Effector memory CD8-positive, alpha-beta T cell (primary cell): Measurements from ENCODE around the gene DUSP12.
"Not testable (repeated sequence)": the region's sequence is repeated elsewhere in the genome, so short reads cannot be mapped to it uniquely, and the experiment has no call there.

Experiments
- ATAC-seq: fragments of 150-1000 bp; cut with Tn5 transposase; replicated peaks from 2 replicates; pipeline ENCODE4 v1.10.0; 2021; ENCODE audit warnings: mild to moderate bottlenecking, moderate library complexity
- DNase-seq, 3 experiments: peaks; one replicate each; pipeline ENCODE4 v3.0.0; 2021
- H3K27ac Mint-ChIP-seq, 2 donors: one replicate each; pipeline ENCODE4 v1.8.0; 2022; ENCODE audit warnings: mild to moderate bottlenecking in 2 of 2, mixed read lengths in 2 of 2, moderate library complexity in 2 of 2
- H3K27me3 Mint-ChIP-seq, 2 donors: one replicate each; pipeline ENCODE4 v1.8.0; 2022; ENCODE audit warnings: mixed read lengths in 2 of 2
- H3K36me3 Mint-ChIP-seq: one replicate; pipeline ENCODE4 v1.8.0; 2022; ENCODE audit warnings: mild to moderate bottlenecking, moderate library complexity, mixed read lengths; ENCODE audit not compliant: insufficient read depth
- H3K4me1 Mint-ChIP-seq, 2 donors: one replicate each; pipeline ENCODE4 v1.8.0; 2022; ENCODE audit warnings: low read depth in 2 of 2, mixed read lengths in 2 of 2
- H3K4me3 Mint-ChIP-seq, 2 donors: one replicate each; pipeline ENCODE4 v1.8.0; 2022; ENCODE audit warnings: mild to moderate bottlenecking in 2 of 2, mixed read lengths in 2 of 2, moderate library complexity in 2 of 2
- H3K9me3 Mint-ChIP-seq, 2 donors: one replicate each; pipeline ENCODE4 v1.8.0; 2022; ENCODE audit warnings: mixed read lengths in 2 of 2

DUSP12 gene

DNA sequence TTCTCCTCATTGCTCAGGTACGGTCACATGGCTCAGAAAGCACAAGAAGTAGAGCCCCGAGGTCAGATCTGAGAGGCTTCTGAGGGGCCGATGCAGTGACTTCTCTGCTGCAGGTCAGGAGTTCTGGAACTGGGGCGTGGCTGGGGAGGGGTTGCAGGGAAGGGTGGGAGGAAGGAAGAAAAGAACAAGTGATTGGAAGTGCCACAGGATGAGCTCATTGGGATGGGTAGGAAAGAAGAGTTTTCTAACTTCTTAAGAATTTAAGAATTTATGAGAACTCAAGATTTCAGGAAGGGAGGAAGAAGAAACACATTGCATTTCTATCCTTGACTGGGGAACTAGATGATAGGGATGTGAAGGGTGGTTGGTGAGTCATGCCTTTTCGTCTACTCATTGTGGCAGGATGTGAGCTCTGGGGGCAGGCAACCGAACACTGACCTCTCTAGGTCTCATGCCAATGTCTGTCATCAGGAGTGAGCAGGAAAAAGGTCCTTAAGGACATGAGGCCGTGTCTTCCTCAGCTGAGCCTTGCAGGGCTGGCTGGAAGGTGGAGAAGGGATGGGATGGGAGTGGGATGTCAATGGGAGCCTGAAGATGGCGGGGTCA is 27.7 kb upstream of the DUSP12 start:
- Mint-ChIP-seq H3K27me3 (no peaks in the 10 kb centered on the region), H3K4me1 (peaks cover 21 to 23% of the 10 kb centered on the region in 2 donors), H3K4me3 (no peak overlapping the region), H3K9me3 (no peaks in the 10 kb centered on the region), H3K36me3 (peaks cover 4% of the 10 kb centered on the region), H3K27ac (no peak overlapping the region)
- no peak for DNase-seq
- ATAC-seq: no peak

DNA sequence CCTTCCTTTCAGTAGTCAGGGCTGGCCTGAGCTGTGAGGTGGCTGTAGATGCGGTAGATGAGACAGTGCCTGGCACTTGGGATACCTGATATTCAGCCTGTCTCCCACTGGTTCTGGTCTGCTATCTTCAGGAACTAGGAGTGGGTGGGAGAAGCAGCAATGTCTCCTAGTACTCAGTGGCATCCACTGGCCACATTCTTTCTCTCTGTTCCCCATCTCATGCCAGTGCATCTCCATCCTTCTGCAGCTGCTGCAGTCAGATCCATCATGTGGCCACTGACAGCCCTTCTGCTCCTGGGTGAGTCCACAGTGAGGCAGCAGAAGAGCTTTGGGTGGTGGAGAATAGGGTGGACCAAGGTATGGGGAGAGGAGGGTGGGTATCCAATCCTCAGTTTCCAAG is 27.2 kb upstream of the DUSP12 start:
- H3K4me1 Mint-ChIP-seq: peaks cover 22 to 24% of the 10 kb centered on the region in 2 donors
- H3K27me3 Mint-ChIP-seq: no peaks in the 10 kb centered on the region
- H3K9me3 Mint-ChIP-seq: no peaks in the 10 kb centered on the region
- ATAC-seq (no peak), DNase-seq (no peak)
- H3K36me3 Mint-ChIP-seq: peaks cover 5% of the 10 kb centered on the region
- H3K27ac Mint-ChIP-seq: no peak overlapping the region
- H3K4me3 Mint-ChIP-seq: no peak overlapping the region

DNA sequence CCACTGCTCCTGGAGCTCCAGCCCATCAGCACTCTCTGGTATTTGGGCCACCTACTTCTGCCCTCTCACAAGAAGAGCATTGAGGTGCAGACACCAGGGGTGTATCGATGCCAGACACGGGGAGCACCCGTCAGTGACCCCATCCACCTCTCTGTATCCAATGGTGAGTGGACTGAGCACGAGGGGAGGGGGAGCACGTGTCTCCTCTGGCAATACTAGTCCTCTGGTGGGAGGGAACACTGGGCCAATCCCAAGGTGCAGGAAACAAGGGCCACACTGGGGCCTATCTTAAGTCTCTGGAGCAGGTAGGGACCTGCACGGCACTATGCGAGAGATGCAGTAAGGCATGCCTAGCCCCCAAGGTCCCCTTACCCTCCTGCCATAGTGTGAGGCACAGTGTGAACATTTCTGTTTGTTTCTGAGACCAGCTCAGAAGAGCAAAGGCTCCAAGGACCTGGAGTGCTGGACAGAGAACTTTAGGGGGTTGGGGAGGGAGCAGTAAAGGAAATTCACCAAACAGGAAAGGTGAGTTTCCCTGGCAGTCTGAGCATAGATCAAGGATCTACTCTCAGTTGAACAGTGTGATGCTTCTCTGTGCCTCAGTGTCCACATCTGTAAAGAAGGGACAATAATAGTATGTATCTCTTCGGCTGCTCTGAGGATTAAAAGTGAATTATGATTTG is 26.0 kb upstream of the DUSP12 start:
- Mint-ChIP-seq H3K4me3 (no peak overlapping the region), H3K27ac (no peak overlapping the region), H3K27me3 (no peaks in the 10 kb centered on the region), H3K9me3 (no peaks in the 10 kb centered on the region), H3K36me3 (peaks cover 10% of the 10 kb centered on the region), H3K4me1 (peaks cover 28 to 31% of the 10 kb centered on the region in 2 donors)
- ATAC-seq: no peak
- no peak for DNase-seq

DNA sequence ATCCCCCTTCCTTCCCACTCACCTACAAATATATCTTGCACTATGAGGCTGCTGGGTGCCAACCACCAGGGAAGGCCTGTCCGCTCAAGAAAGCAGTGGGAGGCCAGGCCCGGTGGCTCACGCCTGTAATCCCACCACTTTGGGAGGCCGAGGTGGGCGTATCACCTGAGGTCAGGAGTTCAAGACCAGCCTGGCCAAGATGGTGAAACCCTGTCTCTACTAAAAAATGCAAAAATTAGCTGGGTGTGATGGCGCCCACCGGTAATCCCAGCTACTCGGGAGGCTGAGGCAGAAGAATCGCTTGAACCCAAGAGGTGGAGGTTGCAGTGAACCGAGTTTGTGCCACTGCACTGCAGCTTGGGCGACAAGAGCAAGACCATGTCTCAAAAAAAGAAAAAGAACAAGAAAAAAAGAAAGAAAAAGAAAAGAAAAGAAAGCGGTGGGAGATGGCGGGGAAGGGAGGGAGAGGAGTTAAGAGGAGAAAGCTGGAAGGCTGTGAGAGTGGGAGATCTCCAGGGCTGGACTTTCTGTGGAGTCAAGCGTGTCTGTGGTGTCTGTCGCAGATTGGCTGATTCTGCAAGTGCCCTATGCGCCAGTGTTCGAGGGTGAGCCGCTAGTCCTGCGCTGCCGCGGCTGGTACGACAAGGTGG is 24.2 kb upstream of the DUSP12 start:
- H3K9me3 Mint-ChIP-seq, DNase-seq, ATAC-seq, H3K27me3 Mint-ChIP-seq: not testable (repeated sequence)
- Mint-ChIP-seq H3K4me1 (peaks cover 36 to 44% of the 10 kb centered on the region in 2 donors), H3K36me3 (peaks cover 10% of the 10 kb centered on the region), H3K4me3 (peak overlapping the region; percentile 98 to 99), H3K27ac (peak overlapping the region; percentile 90)

DNA sequence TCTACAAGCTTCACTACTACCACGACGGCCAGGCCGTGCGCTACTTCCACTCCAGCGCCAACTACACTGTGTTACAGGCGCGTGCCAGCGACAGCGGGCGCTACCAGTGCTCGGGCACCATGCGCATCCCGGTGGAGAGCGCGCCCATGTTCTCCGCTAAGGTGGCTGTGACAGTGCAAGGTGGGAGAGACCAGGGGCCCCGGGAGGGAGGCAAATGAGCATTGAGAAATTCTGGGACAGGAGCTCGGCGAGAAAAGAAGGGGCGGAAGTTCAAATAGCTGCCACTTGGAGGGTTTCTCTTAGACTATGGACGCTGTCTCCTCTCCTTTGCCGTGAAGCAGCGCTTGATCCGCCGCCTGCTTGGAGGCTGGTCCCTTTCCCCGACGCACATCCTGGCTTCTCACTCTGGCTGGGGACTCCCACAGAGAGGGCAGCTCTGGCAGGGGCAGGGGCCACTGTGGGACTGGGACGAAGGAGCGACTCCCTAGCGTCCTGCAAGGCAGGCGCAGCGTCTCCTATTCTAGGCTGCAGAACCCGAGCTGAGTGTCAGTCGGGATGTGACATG is 23.6 kb upstream of the DUSP12 start:
- no peaks in the 10 kb centered on the region for H3K27me3 Mint-ChIP-seq
- peaks cover 36 to 46% of the 10 kb centered on the region in 2 donors for H3K4me1 Mint-ChIP-seq
- peak overlapping the region; percentile 90 for H3K27ac Mint-ChIP-seq
- peak; percentile 23 for ATAC-seq
- no peaks in the 10 kb centered on the region for H3K9me3 Mint-ChIP-seq
- DNase-seq: peak; percentile 19 to 52 (median 22)
- H3K36me3 Mint-ChIP-seq: peaks cover 10% of the 10 kb centered on the region
- peak overlapping the region; percentile 98 to 99 for H3K4me3 Mint-ChIP-seq

DNA sequence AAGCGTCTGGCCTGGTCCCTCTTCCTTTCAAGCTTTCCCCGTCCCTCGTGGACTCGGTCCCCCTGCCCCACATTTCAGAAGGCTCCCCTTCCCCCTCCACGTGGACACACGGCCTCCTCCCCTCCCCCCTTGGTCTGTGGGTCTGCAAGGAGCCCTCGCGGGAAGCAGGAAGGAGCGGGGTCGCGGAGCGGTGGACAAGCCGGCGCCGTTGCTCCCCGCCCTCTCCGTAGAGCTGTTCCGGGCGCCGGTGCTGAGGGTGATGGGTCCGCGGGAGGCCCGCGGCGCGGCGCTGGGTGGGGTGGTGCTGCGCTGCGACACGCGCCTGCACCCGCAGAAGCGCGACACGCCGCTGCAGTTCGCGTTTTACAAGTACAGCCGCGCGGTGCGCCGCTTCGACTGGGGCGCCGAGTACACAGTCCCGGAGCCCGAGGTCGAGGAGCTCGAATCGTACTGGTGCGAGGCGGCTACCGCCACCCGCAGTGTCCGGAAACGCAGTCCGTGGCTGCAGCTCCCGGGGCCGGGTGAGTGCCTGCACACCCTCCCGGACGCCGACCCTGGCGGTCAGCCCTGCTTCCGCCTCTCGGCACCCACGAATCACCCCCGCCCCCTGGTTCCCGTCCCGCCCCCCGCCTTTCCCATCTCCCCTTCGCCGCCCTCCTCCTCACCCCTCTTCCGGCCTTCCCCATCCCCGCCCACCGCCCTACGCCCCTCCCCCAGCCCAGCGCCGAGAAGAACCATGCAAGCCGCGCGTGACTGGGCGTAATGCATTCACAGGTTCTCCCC is 22.9 kb upstream of the DUSP12 start:
- Mint-ChIP-seq H3K4me3 (peak overlapping the region; percentile 98 to 99), H3K9me3 (no peaks in the 10 kb centered on the region), H3K4me1 (peaks cover 36 to 51% of the 10 kb centered on the region in 2 donors), H3K27ac (peak overlapping the region; percentile 90 to 96), H3K27me3 (no peaks in the 10 kb centered on the region), H3K36me3 (peaks cover 10% of the 10 kb centered on the region)
- DNase-seq: peak; percentile 65 to 71 (median 67)
- peak; percentile 74 for ATAC-seq

DNA sequence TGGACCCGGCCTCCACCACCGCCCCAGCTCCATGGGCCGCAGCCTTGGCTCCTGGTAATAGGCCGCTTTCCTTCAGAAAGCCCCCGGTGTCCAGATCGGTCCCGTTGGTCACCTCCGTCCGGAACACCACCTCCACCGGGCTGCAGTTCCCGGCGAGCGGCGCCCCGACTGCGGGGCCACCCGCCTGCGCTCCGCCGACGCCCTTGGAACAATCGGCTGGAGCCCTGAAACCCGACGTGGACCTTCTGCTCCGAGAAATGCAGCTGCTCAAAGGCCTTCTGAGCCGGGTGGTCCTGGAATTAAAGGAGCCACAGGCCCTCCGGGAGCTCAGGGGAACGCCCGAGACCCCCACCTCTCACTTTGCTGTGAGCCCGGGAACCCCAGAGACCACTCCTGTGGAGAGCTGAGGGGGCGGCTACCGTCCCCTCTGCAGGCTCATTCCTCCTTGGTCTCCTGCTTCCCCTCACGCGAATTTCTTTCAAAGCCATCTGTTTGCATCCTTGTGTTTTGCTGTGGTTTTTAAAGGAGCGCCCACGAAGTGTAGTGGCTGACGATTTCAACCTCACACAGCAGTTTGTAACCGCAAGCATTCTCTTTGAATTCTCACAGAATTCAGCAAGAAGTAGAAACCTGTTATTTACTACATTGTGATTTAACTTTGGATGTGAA is 22.2 kb upstream of the DUSP12 start:
- H3K36me3 Mint-ChIP-seq: peaks cover 10% of the 10 kb centered on the region
- H3K4me1 Mint-ChIP-seq: peaks cover 32 to 51% of the 10 kb centered on the region in 2 donors
- no peaks in the 10 kb centered on the region for H3K9me3 Mint-ChIP-seq
- no peaks in the 10 kb centered on the region for H3K27me3 Mint-ChIP-seq
- DNase-seq (peak; percentile 27 to 42 (median 30)), ATAC-seq (peak; percentile 29)
- H3K27ac Mint-ChIP-seq: peak overlapping the region; percentile 90 to 96
- peak overlapping the region; percentile 98 to 99 for H3K4me3 Mint-ChIP-seq

DNA sequence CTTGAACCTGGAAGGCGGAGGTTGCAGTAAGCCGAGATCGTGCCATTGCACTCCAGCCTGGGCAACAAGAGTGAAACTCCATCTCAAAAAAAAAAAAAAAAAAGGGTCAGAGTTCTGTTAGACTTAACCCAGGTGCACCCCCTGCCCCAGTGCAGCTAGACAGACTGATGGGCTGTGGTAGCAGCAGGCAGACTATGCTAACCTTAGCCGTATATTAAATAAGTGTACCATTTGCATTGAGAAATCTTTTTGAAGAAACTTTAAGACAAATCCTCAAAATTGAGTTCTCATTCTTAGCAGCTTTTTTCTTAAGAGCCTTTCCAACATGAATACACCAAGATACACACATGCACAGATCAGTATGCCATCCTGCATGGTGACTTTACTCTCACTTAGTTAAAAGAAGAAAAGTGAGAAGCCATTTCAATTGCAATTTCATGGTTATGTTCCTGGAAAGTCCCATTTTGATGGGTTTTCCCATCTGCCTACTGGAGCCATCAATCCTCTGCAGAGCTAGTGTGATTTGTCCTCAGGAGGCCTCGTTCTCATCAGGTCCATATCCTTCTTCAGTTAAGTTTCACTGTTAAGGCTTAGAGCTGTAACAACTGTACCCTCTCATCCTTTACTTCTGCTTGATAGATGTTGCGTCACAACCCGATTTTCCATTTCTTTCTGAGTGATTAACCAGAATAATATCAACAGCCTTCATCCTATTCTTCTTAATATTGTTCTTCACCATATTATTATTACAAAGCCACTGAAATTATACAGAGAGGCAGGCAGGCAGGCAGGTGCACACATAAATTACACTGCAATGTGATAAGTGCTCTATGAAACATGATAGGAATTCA is 21.0 kb upstream of the DUSP12 start:
- peaks cover 10% of the 10 kb centered on the region for H3K36me3 Mint-ChIP-seq
- H3K9me3 Mint-ChIP-seq: no peaks in the 10 kb centered on the region
- peak overlapping the region in 1 of 2 donors; percentile 90 for H3K27ac Mint-ChIP-seq
- peak overlapping the region; percentile 98 to 99 for H3K4me3 Mint-ChIP-seq
- DNase-seq (no peak), ATAC-seq (no peak)
- H3K27me3 Mint-ChIP-seq: no peaks in the 10 kb centered on the region
- H3K4me1 Mint-ChIP-seq: peaks cover 32 to 51% of the 10 kb centered on the region in 2 donors

DNA sequence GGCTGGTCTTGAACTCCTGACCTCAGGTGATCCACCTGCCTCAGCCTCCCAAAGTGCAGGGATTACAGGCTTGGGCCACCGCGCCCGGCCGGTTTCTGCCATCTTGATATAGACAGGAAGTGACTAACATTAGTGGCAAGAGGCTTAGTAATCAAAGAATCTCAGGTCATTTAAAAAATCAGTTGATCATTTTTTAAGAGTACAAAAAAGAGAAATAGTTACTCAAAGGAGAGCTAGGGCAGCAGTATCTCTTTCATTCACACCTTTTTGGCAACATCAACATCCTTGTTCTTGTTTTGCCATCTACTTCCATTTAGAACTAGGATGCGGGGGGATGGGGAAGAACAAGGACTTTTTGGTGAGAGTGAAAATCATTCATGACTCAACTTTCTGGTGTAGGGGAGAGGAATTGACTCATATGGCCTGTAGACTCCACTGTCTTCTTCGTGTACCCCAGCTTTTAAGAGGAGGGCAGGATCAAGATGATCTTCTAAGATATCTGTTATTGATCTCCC is 19.5 kb upstream of the DUSP12 start:
- no peaks in the 10 kb centered on the region for H3K27me3 Mint-ChIP-seq
- H3K27ac Mint-ChIP-seq: peak overlapping the region; percentile 30 to 69
- H3K9me3 Mint-ChIP-seq: no peaks in the 10 kb centered on the region
- ATAC-seq (no peak), DNase-seq (no peak)
- peaks cover 10% of the 10 kb centered on the region for H3K36me3 Mint-ChIP-seq
- peak overlapping the region; percentile 13 to 60 for H3K4me3 Mint-ChIP-seq
- peaks cover 30 to 44% of the 10 kb centered on the region in 2 donors for H3K4me1 Mint-ChIP-seq

DNA sequence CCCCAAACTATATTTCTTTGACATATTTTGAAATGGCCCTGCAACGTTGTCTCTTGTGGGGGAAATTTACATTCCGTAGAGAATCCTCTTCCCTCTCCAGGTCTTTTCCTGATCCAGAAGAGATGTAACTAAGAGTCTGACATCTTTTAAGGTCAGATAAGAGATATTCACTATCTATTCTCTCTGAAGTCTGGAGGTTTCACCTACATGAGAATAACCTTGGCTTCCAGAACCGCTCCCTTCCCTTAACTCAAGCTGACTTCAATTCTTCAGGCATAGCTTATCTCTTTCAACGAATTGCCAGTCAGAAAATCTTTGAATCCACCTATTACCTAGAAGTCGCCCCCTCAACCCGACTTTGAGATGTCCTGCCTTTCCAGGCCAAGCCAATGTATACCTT is 18.3 kb upstream of the DUSP12 start:
- Mint-ChIP-seq H3K27me3 (no peaks in the 10 kb centered on the region), H3K4me3 (no peak overlapping the region), H3K9me3 (no peaks in the 10 kb centered on the region), H3K4me1 (peaks cover 19 to 33% of the 10 kb centered on the region in 2 donors), H3K36me3 (peaks cover 7% of the 10 kb centered on the region), H3K27ac (no peak overlapping the region)
- DNase-seq (no peak), ATAC-seq (no peak)

DNA sequence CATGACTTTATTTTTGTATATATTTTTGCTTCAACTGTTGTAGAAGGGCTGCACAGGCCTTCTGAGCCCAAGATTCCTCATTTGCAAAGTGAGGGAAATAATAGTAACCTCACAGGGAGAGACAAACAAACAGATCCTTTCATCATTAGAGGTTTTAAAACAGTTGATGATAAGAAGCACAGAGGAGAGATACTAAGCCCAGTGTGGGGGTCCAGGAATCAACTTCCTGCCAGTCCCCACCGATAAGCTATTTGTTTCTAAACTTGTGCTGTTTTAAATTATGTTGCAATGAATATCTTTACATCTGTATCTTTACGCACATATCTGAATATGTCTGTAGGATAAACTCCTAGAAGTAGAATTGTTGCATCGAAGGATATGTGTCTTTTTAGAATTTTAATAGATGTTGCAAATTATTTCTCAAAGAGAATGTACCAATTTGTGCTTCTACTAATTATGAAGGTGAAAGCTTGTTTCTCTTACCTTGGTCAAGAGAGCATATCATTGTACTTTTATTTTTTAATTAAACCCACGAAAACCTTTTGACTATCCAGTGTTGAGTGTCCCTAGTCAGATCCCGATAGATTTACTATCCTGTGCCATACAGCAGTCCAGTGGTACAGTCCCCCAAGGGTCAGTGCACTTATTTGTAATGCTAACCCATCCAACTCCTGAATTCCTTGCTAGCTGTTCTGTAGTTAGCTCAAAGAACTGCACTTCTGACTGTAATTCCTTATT is 17.4 kb upstream of the DUSP12 start:
- no peaks in the 10 kb centered on the region for H3K9me3 Mint-ChIP-seq
- no peak for ATAC-seq
- no peaks in the 10 kb centered on the region for H3K27me3 Mint-ChIP-seq
- no peak overlapping the region for H3K4me3 Mint-ChIP-seq
- H3K4me1 Mint-ChIP-seq: peaks cover 19 to 35% of the 10 kb centered on the region in 2 donors
- no peak overlapping the region for H3K27ac Mint-ChIP-seq
- H3K36me3 Mint-ChIP-seq: peaks cover 6% of the 10 kb centered on the region
- DNase-seq: no peak
